SU-DHL-6 (cell line): ENCODE data around the gene CLTCL1.

Source experiments
- H2AFZ ChIP-seq: fragments of 200-600 bp; sonication (generic); 2 replicates; pipeline ENCODE4 v1.6.1; 2014; ENCODE audit warnings: low read depth, mild to moderate bottlenecking, moderate library complexity, mixed read lengths, antibody characterized with exemption, low read length; ENCODE audit not compliant: severe bottlenecking
- H3F3A ChIP-seq: fragments of 200-600 bp; shearing (Covaris generic); 2 replicates; pipeline ENCODE4 v1.6.0; 2016; ENCODE audit warnings: antibody characterized with exemption, mild to moderate bottlenecking; ENCODE audit not compliant: insufficient read depth
- H3K27ac ChIP-seq: fragments of 200-600 bp; sonication (generic); 2 replicates; pipeline ENCODE4 v1.5.1; 2016; ENCODE audit warnings: low read depth, mild to moderate bottlenecking, low read length, moderate library complexity, mixed read lengths
- H3K27me3 ChIP-seq: fragments of 200-600 bp; sonication (generic), shearing (Covaris generic); 2 replicates; pipeline ENCODE4 v1.6.0; 2014; ENCODE audit warnings: mild to moderate bottlenecking, low read length
- H3K36me3 ChIP-seq: fragments of 200-600 bp; sonication (generic); 2 replicates; pipeline ENCODE4 v1.6.1; 2014; ENCODE audit warnings: mild to moderate bottlenecking, low read length, mixed read lengths
- H3K4me2 ChIP-seq: fragments of 300-600, 200-600 bp; shearing (Covaris generic), sonication (generic); 2 replicates; pipeline ENCODE4 v1.6.0; 2014; ENCODE audit warnings: low read length, low read depth, mild to moderate bottlenecking; ENCODE audit not compliant: poor library complexity, severe bottlenecking
- H3K4me3 ChIP-seq: fragments of 200-600 bp; sonication (generic); 2 replicates; pipeline ENCODE4 v1.5.1; 2014; ENCODE audit warnings: antibody characterized with exemption, low read length, mild to moderate bottlenecking, mixed read lengths; ENCODE audit not compliant: insufficient read depth, poor library complexity, severe bottlenecking
- H3K79me2 ChIP-seq: fragments of 200-600 bp; sonication (generic); 2 replicates; pipeline ENCODE4 v1.6.1; 2014; ENCODE audit warnings: mild to moderate bottlenecking, low read length, moderate library complexity; ENCODE audit not compliant: insufficient read depth
- H3K9ac ChIP-seq: fragments of 200-600 bp; sonication (generic); 2 replicates; pipeline ENCODE4 v1.7.0; 2014; ENCODE audit warnings: mild to moderate bottlenecking, low read length
- H3K9me2 ChIP-seq: fragments of 200-600 bp; sonication (generic); replicated peaks from 2 replicates; pipeline ENCODE4 v1.6.1; 2014; ENCODE audit warnings: low read length; ENCODE audit not compliant: insufficient read depth
- H3K9me3 ChIP-seq: fragments of 200-600 bp; sonication (generic); 2 replicates; pipeline ENCODE4 v1.6.1; 2014; ENCODE audit warnings: low read length, mixed read lengths; ENCODE audit not compliant: insufficient read depth
- H4K20me1 ChIP-seq: fragments of 200-600 bp; sonication (generic); 2 replicates; pipeline ENCODE4 v1.6.1; 2014; ENCODE audit warnings: low read depth, mild to moderate bottlenecking, antibody characterized with exemption, low read length, moderate library complexity, mixed read lengths
- EZH2phosphoT487 ChIP-seq: fragments of 200-600 bp; sonication (generic), shearing (Covaris generic); conservative IDR thresholded peaks from 2 replicates; pipeline ENCODE4 v1.6.1; 2018; ENCODE audit warnings: mild to moderate bottlenecking, antibody characterized with exemption, low read length, moderate library complexity, mixed read lengths
- TF ChIP-seq, protein P1 (sequence below): fragments of 200-600 bp; sonication (generic); IDR thresholded peaks from one replicate; pipeline ENCODE4 v1.5.1; 2017; ENCODE audit warnings: antibody characterized with exemption, mild to moderate bottlenecking, low read length, moderate library complexity; ENCODE audit not compliant: insufficient read depth, poor library complexity, severe bottlenecking

The CLTCL1 gene

DNA sequence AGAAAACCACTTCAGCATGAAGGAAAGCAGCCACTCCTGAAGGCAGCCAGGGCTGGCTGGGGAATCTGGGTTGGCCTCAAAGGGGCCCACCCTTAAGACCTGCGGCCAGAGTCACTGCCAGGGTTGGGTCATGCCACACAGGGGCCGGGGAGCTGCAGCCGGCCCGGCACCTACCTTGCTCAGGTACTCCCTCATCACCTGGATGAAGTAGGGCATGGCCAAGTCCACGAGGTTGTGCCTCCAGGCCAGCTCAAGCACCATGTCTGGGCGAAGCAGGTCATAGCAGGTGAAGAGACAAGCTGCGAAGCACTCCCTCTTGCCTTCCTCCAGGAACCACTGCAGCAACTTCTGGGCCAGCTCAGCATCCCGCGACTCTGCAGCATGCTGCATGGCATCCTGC lies 108.3 kb downstream of the CLTCL1 start:
- Histone ChIP-seq H2AFZ (no peak overlapping the region), H3K4me3 (no peak overlapping the region), H3K4me2 (no peak overlapping the region), H3K27me3 (no peaks in the 10 kb centered on the region), H4K20me1 (no peaks in the 10 kb centered on the region), H3K9me3 (no peaks in the 10 kb centered on the region), H3K79me2 (no peaks in the 10 kb centered on the region), H3K9me2 (no peaks in the 10 kb centered on the region), H3K36me3 (no peaks in the 10 kb centered on the region), H3K27ac (no peak overlapping the region), H3F3A (no peaks in the 10 kb centered on the region), H3K9ac (no peak overlapping the region)
- TF ChIP-seq, protein P1, sequence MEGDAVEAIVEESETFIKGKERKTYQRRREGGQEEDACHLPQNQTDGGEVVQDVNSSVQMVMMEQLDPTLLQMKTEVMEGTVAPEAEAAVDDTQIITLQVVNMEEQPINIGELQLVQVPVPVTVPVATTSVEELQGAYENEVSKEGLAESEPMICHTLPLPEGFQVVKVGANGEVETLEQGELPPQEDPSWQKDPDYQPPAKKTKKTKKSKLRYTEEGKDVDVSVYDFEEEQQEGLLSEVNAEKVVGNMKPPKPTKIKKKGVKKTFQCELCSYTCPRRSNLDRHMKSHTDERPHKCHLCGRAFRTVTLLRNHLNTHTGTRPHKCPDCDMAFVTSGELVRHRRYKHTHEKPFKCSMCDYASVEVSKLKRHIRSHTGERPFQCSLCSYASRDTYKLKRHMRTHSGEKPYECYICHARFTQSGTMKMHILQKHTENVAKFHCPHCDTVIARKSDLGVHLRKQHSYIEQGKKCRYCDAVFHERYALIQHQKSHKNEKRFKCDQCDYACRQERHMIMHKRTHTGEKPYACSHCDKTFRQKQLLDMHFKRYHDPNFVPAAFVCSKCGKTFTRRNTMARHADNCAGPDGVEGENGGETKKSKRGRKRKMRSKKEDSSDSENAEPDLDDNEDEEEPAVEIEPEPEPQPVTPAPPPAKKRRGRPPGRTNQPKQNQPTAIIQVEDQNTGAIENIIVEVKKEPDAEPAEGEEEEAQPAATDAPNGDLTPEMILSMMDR: no peak
- no peak for TF ChIP-seq EZH2phosphoT487

GRCh38 chr22:19182472-19183157 lies 108.9 kb downstream of the CLTCL1 start:
- Histone ChIP-seq H3K79me2 (no peaks in the 10 kb centered on the region), H4K20me1 (no peaks in the 10 kb centered on the region), H3K9me2 (no peaks in the 10 kb centered on the region), H3K9ac (no peak overlapping the region), H3K4me3 (no peak overlapping the region), H3F3A (no peaks in the 10 kb centered on the region), H3K9me3 (no peaks in the 10 kb centered on the region), H3K4me2 (no peak overlapping the region), H3K27ac (no peak overlapping the region), H2AFZ (no peak overlapping the region), H3K27me3 (no peaks in the 10 kb centered on the region), H3K36me3 (no peaks in the 10 kb centered on the region)
- TF ChIP-seq, protein P1: no peak
- no peak for TF ChIP-seq EZH2phosphoT487

- Histone ChIP-seq H3K36me3 (no peaks in the 10 kb centered on the region), H2AFZ (no peak overlapping the region), H3F3A (no peaks in the 10 kb centered on the region), H3K4me3 (no peak overlapping the region), H3K9ac (no peak overlapping the region), H3K9me2 (no peaks in the 10 kb centered on the region), H3K79me2 (no peaks in the 10 kb centered on the region), H3K27me3 (no peaks in the 10 kb centered on the region), H3K9me3 (no peaks in the 10 kb centered on the region), H3K4me2 (no peak overlapping the region), H3K27ac (no peak overlapping the region), H4K20me1 (no peaks in the 10 kb centered on the region)
- TF ChIP-seq, protein P1: no peak
- no peak for TF ChIP-seq EZH2phosphoT487
Measured at GRCh38 chr22:19181786-19182471, 109.6 kb downstream of the CLTCL1 start.
